Progenitor cell of endocrine pancreas (in vitro differentiated cells): ENCODE data around the gene GNGT2. TPM values are rescaled to one million over a fixed set of nuclear protein-coding genes. Genes with fewer than 3 reads are reported as not detected.

Experiments used
- DNase-seq: peaks from one replicate; pipeline ENCODE4 v3.0.0; 2021; ENCODE audit warnings: low spot score; ENCODE audit not compliant: unreplicated experiment
- H3K27ac Mint-ChIP-seq: 2 replicates; pipeline ENCODE4 v1.8.0; 2021; ENCODE audit warnings: mild to moderate bottlenecking, moderate library complexity, mixed read lengths
- H3K27me3 Mint-ChIP-seq: 2 replicates; pipeline ENCODE4 v1.8.0; 2021; ENCODE audit warnings: mixed read lengths
- H3K36me3 Mint-ChIP-seq: 2 replicates; pipeline ENCODE4 v1.8.0; 2022; ENCODE audit warnings: mixed read lengths; ENCODE audit not compliant: insufficient read depth
- H3K4me1 Mint-ChIP-seq: 2 replicates; pipeline ENCODE4 v1.8.0; 2021; ENCODE audit warnings: low read depth, mixed read lengths
- H3K4me3 Mint-ChIP-seq: 2 replicates; pipeline ENCODE4 v1.8.0; 2021; ENCODE audit warnings: low read depth, mild to moderate bottlenecking, moderate library complexity, mixed read lengths
- H3K9me3 Mint-ChIP-seq: 2 replicates; pipeline ENCODE4 v1.8.0; 2021; ENCODE audit warnings: low read depth, mixed read lengths
- total RNA-seq: library from RNA; stranded (reverse); gene quantifications from 2 replicates; pipeline ENCODE4 v1.2.1, GENCODE V29; 2021
- TF ChIP-seq, protein P1 (sequence below): fragments of 200-600 bp; sonication (generic); IDR thresholded peaks from one replicate; pipeline ENCODE4 v1.5.0; 2021; ENCODE audit warnings: antibody characterized with exemption, mild to moderate bottlenecking; ENCODE audit not compliant: unreplicated experiment

GNGT2 gene
- total RNA-seq, 1 donor from 2014 or later: not detected

DNA sequence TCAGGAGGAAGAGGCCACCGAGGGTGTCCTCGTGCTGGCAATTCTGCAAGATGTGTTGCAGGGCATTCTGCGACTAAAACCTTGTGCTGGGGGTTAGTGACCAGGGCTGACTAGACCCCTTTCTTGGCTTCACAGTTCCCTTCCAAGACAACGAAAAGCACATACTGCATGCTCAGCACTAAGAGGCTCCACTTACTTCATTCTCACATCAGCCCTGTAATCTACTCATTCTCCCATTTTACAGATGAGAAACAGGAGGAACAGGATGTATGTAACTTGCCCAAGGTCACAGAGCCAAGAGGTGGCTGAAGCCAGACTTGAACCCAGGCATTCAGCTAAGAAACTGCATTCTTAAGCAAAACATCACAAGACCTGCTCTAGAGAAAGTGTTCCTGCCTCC, 25.5 kb upstream of the GNGT2 start:
- peaks cover 1% of the 10 kb centered on the region for H3K4me1 Mint-ChIP-seq
- no peak overlapping the region for H3K27ac Mint-ChIP-seq
- peaks cover 30% of the 10 kb centered on the region for H3K27me3 Mint-ChIP-seq

GRCh38 chr17:49234509-49235080, 24.2 kb upstream of the GNGT2 start:
- TF ChIP-seq, protein P1, sequence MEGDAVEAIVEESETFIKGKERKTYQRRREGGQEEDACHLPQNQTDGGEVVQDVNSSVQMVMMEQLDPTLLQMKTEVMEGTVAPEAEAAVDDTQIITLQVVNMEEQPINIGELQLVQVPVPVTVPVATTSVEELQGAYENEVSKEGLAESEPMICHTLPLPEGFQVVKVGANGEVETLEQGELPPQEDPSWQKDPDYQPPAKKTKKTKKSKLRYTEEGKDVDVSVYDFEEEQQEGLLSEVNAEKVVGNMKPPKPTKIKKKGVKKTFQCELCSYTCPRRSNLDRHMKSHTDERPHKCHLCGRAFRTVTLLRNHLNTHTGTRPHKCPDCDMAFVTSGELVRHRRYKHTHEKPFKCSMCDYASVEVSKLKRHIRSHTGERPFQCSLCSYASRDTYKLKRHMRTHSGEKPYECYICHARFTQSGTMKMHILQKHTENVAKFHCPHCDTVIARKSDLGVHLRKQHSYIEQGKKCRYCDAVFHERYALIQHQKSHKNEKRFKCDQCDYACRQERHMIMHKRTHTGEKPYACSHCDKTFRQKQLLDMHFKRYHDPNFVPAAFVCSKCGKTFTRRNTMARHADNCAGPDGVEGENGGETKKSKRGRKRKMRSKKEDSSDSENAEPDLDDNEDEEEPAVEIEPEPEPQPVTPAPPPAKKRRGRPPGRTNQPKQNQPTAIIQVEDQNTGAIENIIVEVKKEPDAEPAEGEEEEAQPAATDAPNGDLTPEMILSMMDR: no peak
- Mint-ChIP-seq H3K27me3 (peaks cover 32% of the 10 kb centered on the region), H3K9me3 (no peaks in the 10 kb centered on the region), H3K4me3 (no peak overlapping the region), H3K36me3 (no peaks in the 10 kb centered on the region), H3K27ac (no peak overlapping the region), H3K4me1 (peaks cover 2% of the 10 kb centered on the region)
- no peak for DNase-seq

More for the DNA sequence above, 25.5 kb upstream of the GNGT2 start:
- no peak for DNase-seq
- Mint-ChIP-seq H3K9me3 (no peaks in the 10 kb centered on the region), H3K4me3 (no peak overlapping the region), H3K36me3 (no peaks in the 10 kb centered on the region)
- TF ChIP-seq, protein P1: no peak

DNA sequence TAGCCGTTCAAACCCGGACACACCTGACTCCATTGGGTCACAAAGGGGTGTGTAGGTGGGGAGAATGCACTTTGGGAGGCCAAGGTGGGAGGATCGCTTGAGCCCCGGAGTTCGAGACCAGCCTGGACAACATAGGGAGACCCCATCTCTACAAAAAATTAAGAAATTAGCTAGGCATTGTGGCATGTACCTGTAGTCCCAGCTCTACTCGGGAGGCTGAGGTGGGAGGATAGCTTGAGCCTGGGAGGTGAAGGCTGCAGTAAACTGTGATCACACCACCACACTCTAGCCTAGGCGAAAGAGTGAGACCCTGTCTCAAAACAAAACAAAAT, 21.2 kb upstream of the GNGT2 start:
- Mint-ChIP-seq H3K4me3 (no peak overlapping the region), H3K27me3 (peaks cover 52% of the 10 kb centered on the region), H3K36me3 (no peaks in the 10 kb centered on the region), H3K4me1 (peaks cover 3% of the 10 kb centered on the region), H3K9me3 (no peaks in the 10 kb centered on the region), H3K27ac (no peak overlapping the region)
- TF ChIP-seq, protein P1: no peak
- DNase-seq: no peak

DNA sequence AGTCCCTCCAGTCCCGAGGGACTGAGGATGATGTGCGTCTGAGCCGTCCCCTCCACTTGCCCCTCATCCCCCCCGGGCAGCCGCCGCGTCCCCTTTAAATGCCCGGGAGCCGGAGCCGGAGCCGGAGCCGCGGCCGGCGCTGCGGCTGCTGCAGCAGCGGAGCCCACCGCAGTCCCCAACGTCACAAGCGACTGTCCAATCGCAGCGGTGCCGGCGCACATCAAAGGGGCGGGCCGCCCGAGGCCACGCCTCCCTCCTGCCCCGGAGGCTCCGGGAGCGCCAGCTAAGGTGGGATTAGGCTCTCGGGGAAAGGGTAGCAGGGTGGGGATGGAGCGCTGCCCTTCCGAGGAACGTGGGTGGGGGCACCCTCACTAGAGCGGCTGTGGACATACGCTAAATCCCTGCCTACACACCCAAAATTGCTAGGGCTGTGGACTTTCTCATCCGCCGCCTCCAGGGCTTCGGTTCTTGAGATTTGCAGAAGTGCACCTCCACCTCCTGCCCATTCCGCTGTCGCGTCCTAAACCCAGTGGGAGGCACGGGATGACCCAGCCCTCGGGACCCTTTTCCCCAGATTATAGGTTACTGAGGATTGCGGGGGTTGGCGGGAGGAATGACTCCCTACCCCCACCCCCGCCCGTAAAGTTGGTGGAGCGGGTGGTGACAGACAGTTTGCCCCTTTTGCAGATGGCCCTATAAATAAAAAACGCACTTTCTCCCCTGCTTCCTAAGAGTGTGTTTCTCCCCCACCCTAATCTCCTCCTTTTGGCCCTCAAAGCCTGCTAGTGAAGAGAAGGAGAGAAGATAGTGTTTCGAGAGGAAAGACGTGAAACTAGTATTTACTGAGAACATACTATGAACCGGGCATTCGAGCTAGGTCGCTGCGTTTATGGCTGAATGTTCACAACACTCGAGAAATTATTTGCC, 20.5 kb upstream of the GNGT2 start, which contains the start of gene PHOSPHO1:
Gene PHOSPHO1 (minus strand): TSS at position 152 of the 927 bp plus-strand sequence. CDS start 4,096 bp downstream, outside the sequence.
- peak; percentile 79 for DNase-seq
- TF ChIP-seq, protein P1: no peak
- peaks cover 3% of the 10 kb centered on the region for H3K4me1 Mint-ChIP-seq
- H3K4me3 Mint-ChIP-seq: peak within 1 kb of the TSS; percentile 67
- no peaks in the 10 kb centered on the region for H3K9me3 Mint-ChIP-seq
- H3K27ac Mint-ChIP-seq: no peak within 1 kb of the TSS
- peaks cover 56% of the 10 kb centered on the region for H3K27me3 Mint-ChIP-seq
- H3K36me3 Mint-ChIP-seq: no peaks in the 10 kb centered on the region

DNA sequence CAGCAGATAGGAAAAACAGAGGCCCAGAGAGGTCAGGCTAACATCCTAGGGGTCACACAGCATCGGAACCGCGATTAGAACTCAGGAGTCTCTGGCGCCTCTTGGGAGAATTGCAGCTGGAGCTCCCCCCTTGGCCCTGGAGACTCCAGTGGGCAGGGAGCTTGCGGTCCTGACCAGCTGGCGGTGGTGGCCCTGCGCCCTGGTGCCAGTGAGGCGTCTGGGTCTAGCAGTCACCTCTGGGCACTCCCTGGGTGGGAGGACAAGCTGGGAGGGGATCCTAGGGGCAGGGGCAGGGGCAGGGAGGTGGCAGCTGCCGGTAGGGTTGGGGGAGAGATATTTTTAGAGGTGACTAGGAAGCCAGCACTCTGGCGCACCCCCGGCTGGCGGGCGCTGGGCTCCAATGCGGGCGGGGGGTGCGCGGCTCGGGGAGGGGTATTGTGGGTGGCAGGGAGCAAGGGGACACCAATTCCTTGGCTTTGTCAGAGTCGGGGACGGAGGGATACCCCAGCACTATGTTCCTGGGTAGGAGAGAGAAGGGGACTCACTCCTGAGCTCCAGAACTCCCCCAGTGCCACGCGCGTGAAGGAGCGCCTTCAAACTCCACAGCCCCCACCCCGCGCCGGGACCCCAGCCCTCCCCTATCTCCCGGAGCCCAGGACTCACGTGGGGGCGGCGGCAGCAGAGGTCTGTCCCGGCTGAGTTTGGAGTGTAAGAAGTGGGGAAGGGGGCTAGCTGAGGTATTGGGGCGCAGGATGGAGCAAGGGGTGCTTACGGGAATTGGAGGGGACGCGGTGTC, 19.6 kb upstream of the GNGT2 start:
- no peak overlapping the region for H3K27ac Mint-ChIP-seq
- H3K27me3 Mint-ChIP-seq: peaks cover 60% of the 10 kb centered on the region
- peaks cover 3% of the 10 kb centered on the region for H3K4me1 Mint-ChIP-seq
- H3K36me3 Mint-ChIP-seq: no peaks in the 10 kb centered on the region
- no peaks in the 10 kb centered on the region for H3K9me3 Mint-ChIP-seq
- H3K4me3 Mint-ChIP-seq: peak overlapping the region; percentile 67
- TF ChIP-seq, protein P1: no peak
- no peak for DNase-seq
